Progenitor cell of endocrine pancreas (in vitro differentiated cells): ENCODE measurements around the gene RFPL3. TPM values are rescaled to one million over a fixed set of nuclear protein-coding genes. Genes with fewer than 3 reads are reported as not detected.
"Not testable (repeated sequence)": the region's sequence is repeated elsewhere in the genome, so short reads cannot be mapped to it uniquely, and the experiment has no call there.

Experiments used
- DNase-seq: peaks from one replicate; pipeline ENCODE4 v3.0.0; 2021; ENCODE audit warnings: low spot score; ENCODE audit not compliant: unreplicated experiment
- H3K27ac Mint-ChIP-seq: 2 replicates; pipeline ENCODE4 v1.8.0; 2021; ENCODE audit warnings: mild to moderate bottlenecking, moderate library complexity, mixed read lengths
- H3K27me3 Mint-ChIP-seq: 2 replicates; pipeline ENCODE4 v1.8.0; 2021; ENCODE audit warnings: mixed read lengths
- H3K36me3 Mint-ChIP-seq: 2 replicates; pipeline ENCODE4 v1.8.0; 2022; ENCODE audit warnings: mixed read lengths; ENCODE audit not compliant: insufficient read depth
- H3K4me1 Mint-ChIP-seq: 2 replicates; pipeline ENCODE4 v1.8.0; 2021; ENCODE audit warnings: low read depth, mixed read lengths
- H3K4me3 Mint-ChIP-seq: 2 replicates; pipeline ENCODE4 v1.8.0; 2021; ENCODE audit warnings: low read depth, mild to moderate bottlenecking, moderate library complexity, mixed read lengths
- H3K9me3 Mint-ChIP-seq: 2 replicates; pipeline ENCODE4 v1.8.0; 2021; ENCODE audit warnings: low read depth, mixed read lengths
- CTCF ChIP-seq: fragments of 200-600 bp; sonication (generic); IDR thresholded peaks from one replicate; pipeline ENCODE4 v1.5.0; 2021; ENCODE audit warnings: antibody characterized with exemption, mild to moderate bottlenecking; ENCODE audit not compliant: unreplicated experiment
- total RNA-seq: library from RNA; stranded (reverse); gene quantifications from 2 replicates; pipeline ENCODE4 v1.2.1, GENCODE V29; 2021

The RFPL3 gene
- total RNA-seq, 1 donor from 2014 or later = not detected

- H3K9me3 Mint-ChIP-seq = no peaks in the 10 kb centered on the region
- no peak for DNase-seq
- no peak overlapping the region for H3K27ac Mint-ChIP-seq
- H3K4me3 Mint-ChIP-seq = no peak overlapping the region
- TF ChIP-seq CTCF = no peak
- H3K36me3 Mint-ChIP-seq = no peaks in the 10 kb centered on the region
- H3K27me3 Mint-ChIP-seq = peaks cover 18% of the 10 kb centered on the region
- H3K4me1 Mint-ChIP-seq = peaks cover 11% of the 10 kb centered on the region
Measured at GRCh38 chr22:32334660-32335365, 22.9 kb upstream of the RFPL3 start.

- H3K9me3 Mint-ChIP-seq = no peaks in the 10 kb centered on the region
- no peak overlapping the region for H3K4me3 Mint-ChIP-seq
- H3K27ac Mint-ChIP-seq = no peak overlapping the region
- H3K4me1 Mint-ChIP-seq = peaks cover 11% of the 10 kb centered on the region
- TF ChIP-seq CTCF = no peak
- H3K27me3 Mint-ChIP-seq = peaks cover 22% of the 10 kb centered on the region
- DNase-seq = no peak
- H3K36me3 Mint-ChIP-seq = no peaks in the 10 kb centered on the region
Measured at GRCh38 chr22:32335471-32335870, 22.2 kb upstream of the RFPL3 start.

GRCh38 chr22:32336121-32336603 lies 21.5 kb upstream of the RFPL3 start:
- Mint-ChIP-seq H3K9me3 (no peaks in the 10 kb centered on the region), H3K36me3 (no peaks in the 10 kb centered on the region), H3K27me3 (peaks cover 27% of the 10 kb centered on the region), H3K27ac (no peak overlapping the region), H3K4me1 (peaks cover 11% of the 10 kb centered on the region), H3K4me3 (no peak overlapping the region)
- DNase-seq = no peak
- TF ChIP-seq CTCF = no peak

- H3K4me1 Mint-ChIP-seq = peaks cover 11% of the 10 kb centered on the region
- peaks cover 33% of the 10 kb centered on the region for H3K27me3 Mint-ChIP-seq
- TF ChIP-seq CTCF = no peak
- no peak for DNase-seq
- no peak overlapping the region for H3K27ac Mint-ChIP-seq
- no peaks in the 10 kb centered on the region for H3K9me3 Mint-ChIP-seq
- no peaks in the 10 kb centered on the region for H3K36me3 Mint-ChIP-seq
- H3K4me3 Mint-ChIP-seq = no peak overlapping the region
Measured at GRCh38 chr22:32336771-32337424, 20.8 kb upstream of the RFPL3 start.

- not testable (repeated sequence) for H3K9me3 Mint-ChIP-seq, H3K4me3 Mint-ChIP-seq, DNase-seq, H3K36me3 Mint-ChIP-seq, H3K27ac Mint-ChIP-seq
- peaks cover 11% of the 10 kb centered on the region for H3K4me1 Mint-ChIP-seq
- peaks cover 30% of the 10 kb centered on the region for H3K27me3 Mint-ChIP-seq
Measured at GRCh38 chr22:32337425-32337824, 20.2 kb upstream of the RFPL3 start.

GRCh38 chr22:32338757-32339156 lies 18.9 kb upstream of the RFPL3 start:
- peaks cover 11% of the 10 kb centered on the region for H3K4me1 Mint-ChIP-seq
- no peak for DNase-seq
- TF ChIP-seq CTCF = no peak
- H3K27me3 Mint-ChIP-seq = peaks cover 26% of the 10 kb centered on the region
- no peaks in the 10 kb centered on the region for H3K36me3 Mint-ChIP-seq
- H3K9me3 Mint-ChIP-seq = no peaks in the 10 kb centered on the region
- no peak overlapping the region for H3K4me3 Mint-ChIP-seq
- no peak overlapping the region for H3K27ac Mint-ChIP-seq
